ENCODE measurements around the gene SLC26A4. TPM values are rescaled to one million over a fixed set of nuclear protein-coding genes. Genes with fewer than 3 reads are reported as not detected.
A peak's percentile ranks its signal among the peaks of the same experiment; 100 is the strongest.

Gene SLC26A4
- total and polyA plus RNA-seq, 4 donors, result 0.28 to 8.7 (median 3.7) TPM

DNA sequence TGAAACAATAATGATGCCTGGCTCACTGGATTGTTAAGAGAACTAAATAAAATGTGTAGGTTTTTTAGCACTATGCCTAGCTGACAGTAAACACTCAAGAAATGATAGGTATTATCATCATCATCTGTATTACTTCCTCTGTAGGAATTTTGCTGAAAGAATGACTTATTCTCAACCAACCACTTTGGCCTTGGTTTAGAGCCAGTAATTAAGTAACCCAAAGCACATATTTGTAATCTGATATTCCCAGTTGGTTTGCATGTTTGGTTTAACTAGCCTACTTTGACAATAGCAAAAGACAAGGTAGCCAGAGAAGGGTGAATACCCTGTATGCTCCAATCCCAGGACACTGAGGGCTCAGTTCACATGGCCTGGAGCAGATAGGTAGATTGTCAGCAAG lies 46.2 kb upstream of the SLC26A4 start:
- Histone ChIP-seq H3K9ac (ENCODE audit: insufficient read depth in 1 of 2, low read length in 2 of 2) (no peak overlapping the region), H3K9me3 (ENCODE audit: control insufficient read depth in 4 of 4, insufficient read depth in 3 of 4, low read length in 3 of 4) (no peaks in the 10 kb centered on the region), H3K4me1 (ENCODE audit: control insufficient read depth in 5 of 5, insufficient read depth in 5 of 5, low read length in 5 of 5) (peaks cover 0 to 9% (median 4%) of the 10 kb centered on the region in 5 donors), H3K36me3 (ENCODE audit: control insufficient read depth in 4 of 4, insufficient read depth in 4 of 4, low read length in 4 of 4) (peaks cover 8 to 21% (median 17%) of the 10 kb centered on the region in 4 donors), H3K4me3 (no peak overlapping the region), H3K27ac (ENCODE audit: low read depth in 1 of 2, low read length in 1 of 2) (no peak overlapping the region), H3K27me3 (ENCODE audit: control insufficient read depth in 3 of 3, insufficient read depth in 3 of 3, low read length in 2 of 3) (no peaks in the 10 kb centered on the region)
- TF ChIP-seq, protein P1, sequence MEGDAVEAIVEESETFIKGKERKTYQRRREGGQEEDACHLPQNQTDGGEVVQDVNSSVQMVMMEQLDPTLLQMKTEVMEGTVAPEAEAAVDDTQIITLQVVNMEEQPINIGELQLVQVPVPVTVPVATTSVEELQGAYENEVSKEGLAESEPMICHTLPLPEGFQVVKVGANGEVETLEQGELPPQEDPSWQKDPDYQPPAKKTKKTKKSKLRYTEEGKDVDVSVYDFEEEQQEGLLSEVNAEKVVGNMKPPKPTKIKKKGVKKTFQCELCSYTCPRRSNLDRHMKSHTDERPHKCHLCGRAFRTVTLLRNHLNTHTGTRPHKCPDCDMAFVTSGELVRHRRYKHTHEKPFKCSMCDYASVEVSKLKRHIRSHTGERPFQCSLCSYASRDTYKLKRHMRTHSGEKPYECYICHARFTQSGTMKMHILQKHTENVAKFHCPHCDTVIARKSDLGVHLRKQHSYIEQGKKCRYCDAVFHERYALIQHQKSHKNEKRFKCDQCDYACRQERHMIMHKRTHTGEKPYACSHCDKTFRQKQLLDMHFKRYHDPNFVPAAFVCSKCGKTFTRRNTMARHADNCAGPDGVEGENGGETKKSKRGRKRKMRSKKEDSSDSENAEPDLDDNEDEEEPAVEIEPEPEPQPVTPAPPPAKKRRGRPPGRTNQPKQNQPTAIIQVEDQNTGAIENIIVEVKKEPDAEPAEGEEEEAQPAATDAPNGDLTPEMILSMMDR (IDR thresholded peaks at IDR 0.05; ENCODE audit: control extremely low read depth, extremely low read depth), result no peak
- DNase-seq (no peak), ATAC-seq (ENCODE audit: insufficient read depth, low FRiP score) (no peak)

DNA sequence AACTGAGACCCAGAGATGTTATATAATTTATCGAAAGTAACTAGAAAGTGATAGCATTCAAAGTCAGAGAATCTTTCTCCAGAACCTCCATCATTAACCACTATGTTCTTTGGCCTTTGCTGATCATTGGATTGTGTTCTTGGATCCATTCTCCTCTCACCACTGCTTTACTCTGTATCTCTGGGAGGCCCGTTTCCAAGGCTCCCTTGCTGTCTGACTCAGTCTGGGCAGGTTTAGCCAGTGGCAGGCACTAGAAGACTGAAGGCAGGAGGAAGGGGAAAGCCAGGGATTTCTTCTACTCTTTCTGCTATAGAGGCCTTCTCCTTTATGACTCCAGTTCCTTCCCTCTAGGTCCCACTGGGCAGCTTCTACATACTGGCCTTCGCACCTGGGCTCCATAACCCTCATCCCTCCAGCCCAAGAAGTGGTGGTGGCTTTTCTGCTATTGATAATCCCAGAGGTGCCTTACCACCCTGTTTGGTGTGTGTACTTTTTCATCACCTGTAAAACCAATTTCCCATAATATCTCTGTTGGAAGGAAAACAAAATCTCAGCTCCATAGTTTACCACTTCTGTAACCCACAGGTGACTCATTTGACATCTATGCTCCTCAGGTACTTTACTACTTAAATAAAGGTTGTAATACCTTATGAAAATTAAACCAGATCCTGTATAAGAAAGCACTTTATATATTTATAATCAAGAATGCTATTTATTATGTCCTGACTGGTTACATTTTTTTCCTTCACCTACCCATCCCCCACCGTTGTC lies 44.5 kb upstream of the SLC26A4 start:
- WGBS, 2 donors, result 93 to 96% methylated on average over 4 of the region's 4 CpGs
- H3K9ac ChIP-seq (ENCODE audit: insufficient read depth in 1 of 2, low read length in 2 of 2), result no peak overlapping the region
- H3K27ac ChIP-seq (ENCODE audit: low read depth in 1 of 2, low read length in 1 of 2), result no peak overlapping the region
- no peaks in the 10 kb centered on the region for H3K27me3 ChIP-seq (ENCODE audit: control insufficient read depth in 3 of 3, insufficient read depth in 3 of 3, low read length in 2 of 3)
- no peak overlapping the region for H3K4me3 ChIP-seq
- no peaks in the 10 kb centered on the region for H3K9me3 ChIP-seq (ENCODE audit: control insufficient read depth in 4 of 4, insufficient read depth in 3 of 4, low read length in 3 of 4)
- peaks cover 0 to 3% (median 0%) of the 10 kb centered on the region in 5 donors for H3K4me1 ChIP-seq (ENCODE audit: control insufficient read depth in 5 of 5, insufficient read depth in 5 of 5, low read length in 5 of 5)
- no peak for DNase-seq
- no peak for ATAC-seq (ENCODE audit: insufficient read depth, low FRiP score)
- H3K36me3 ChIP-seq (ENCODE audit: control insufficient read depth in 4 of 4, insufficient read depth in 4 of 4, low read length in 4 of 4), result peaks cover 11 to 21% (median 17%) of the 10 kb centered on the region in 4 donors
- TF ChIP-seq, protein P1 (IDR thresholded peaks at IDR 0.05; ENCODE audit: control extremely low read depth, extremely low read depth), result no peak

DNA sequence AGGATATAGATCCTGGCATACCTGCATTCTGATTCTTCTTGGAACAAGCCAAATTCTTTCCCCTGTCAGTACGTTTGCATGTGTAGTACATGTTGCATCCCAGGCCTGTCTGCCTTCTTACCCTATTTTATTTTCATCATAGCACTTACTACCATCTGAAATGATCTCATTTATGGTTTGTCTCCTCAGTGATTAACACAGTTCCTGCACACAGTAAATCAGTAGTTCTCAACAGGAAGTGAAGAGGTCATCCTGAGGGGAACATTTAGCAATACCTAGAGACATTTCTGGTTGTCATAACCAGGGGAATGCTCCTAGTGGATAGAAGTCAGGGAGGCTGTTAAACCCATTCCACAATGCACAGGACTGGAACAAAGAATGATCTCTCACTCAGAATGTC lies 38.2 kb upstream of the SLC26A4 start:
- no peak overlapping the region for H3K9ac ChIP-seq (ENCODE audit: insufficient read depth in 1 of 2, low read length in 2 of 2)
- no peaks in the 10 kb centered on the region for H3K9me3 ChIP-seq (ENCODE audit: control insufficient read depth in 4 of 4, insufficient read depth in 3 of 4, low read length in 3 of 4)
- ATAC-seq (ENCODE audit: insufficient read depth, low FRiP score) (peak; percentile 75), DNase-seq (no peak)
- WGBS, 2 donors, result 67 to 73% methylated on average over 1 of the region's 1 CpG
- peaks cover 0 to 13% (median 4%) of the 10 kb centered on the region in 4 donors for H3K36me3 ChIP-seq (ENCODE audit: control insufficient read depth in 4 of 4, insufficient read depth in 4 of 4, low read length in 4 of 4)
- H3K27ac ChIP-seq (ENCODE audit: low read depth in 1 of 2, low read length in 1 of 2), result peak overlapping the region in 1 of 2 donors; percentile 17
- H3K27me3 ChIP-seq (ENCODE audit: control insufficient read depth in 3 of 3, insufficient read depth in 3 of 3, low read length in 2 of 3), result no peaks in the 10 kb centered on the region
- TF ChIP-seq, protein P1 (IDR thresholded peaks at IDR 0.05; ENCODE audit: control extremely low read depth, extremely low read depth), result no peak
- no peak overlapping the region for H3K4me3 ChIP-seq
- H3K4me1 ChIP-seq (ENCODE audit: control insufficient read depth in 5 of 5, insufficient read depth in 5 of 5, low read length in 5 of 5), result peaks cover 0 to 6% (median 0%) of the 10 kb centered on the region in 5 donors
